Measurements from ENCODE around the gene MRPL1.

The MRPL1 gene

GRCh38 chr4:77862478-77863216, at the start of gene MRPL1:
MRPL1 (plus strand) TSS chr4:77862830; CDS start chr4:77862849, 19 bp downstream.
- TF ChIP-seq CTCF (conservative IDR thresholded peaks at IDR 0.05; ENCODE audit: low read depth, low read length) = 0 out of 2 replicates have a peak, but pooled peaks have one; percentile 12
- Histone ChIP-seq H2AFZ (ENCODE audit: low read depth) (peak within 1 kb of the TSS; percentile 94), H3K4me2 (peak within 1 kb of the TSS; percentile 74), H4K20me1 (ENCODE audit: insufficient read depth) (no peaks in the 10 kb centered on the region), H3K27me3 (ENCODE audit: insufficient read depth, low read depth) (no peaks in the 10 kb centered on the region), H3K4me1 (ENCODE audit: low read depth, poor library complexity, severe bottlenecking) (peaks cover 16% of the 10 kb centered on the region), H3K36me3 (ENCODE audit: insufficient read depth) (no peaks in the 10 kb centered on the region), H3K4me3 (IDR thresholded peaks at IDR 0.05; ENCODE audit: insufficient read depth, low read depth, low read length) (peak within 1 kb of the TSS; percentile 26), H3K27ac (peak within 1 kb of the TSS; percentile 93), H3K9ac (peak within 1 kb of the TSS; percentile 92), H3K79me2 (ENCODE audit: insufficient read depth, low read depth) (peaks cover 50% of the 10 kb centered on the region)

GRCh38 chr4:77815636-77816035, 47.0 kb upstream of the MRPL1 start:
- Histone ChIP-seq H3K4me3 (IDR thresholded peaks at IDR 0.05; ENCODE audit: insufficient read depth, low read depth, low read length) (peak overlapping the region; percentile 37), H3K27me3 (ENCODE audit: insufficient read depth, low read depth) (no peaks in the 10 kb centered on the region), H3K27ac (peak overlapping the region; percentile 95), H3K79me2 (ENCODE audit: insufficient read depth, low read depth) (peaks cover 85% of the 10 kb centered on the region), H3K36me3 (ENCODE audit: insufficient read depth) (no peaks in the 10 kb centered on the region), H3K9ac (peak overlapping the region; percentile 88), H3K4me2 (peak overlapping the region; percentile 99), H2AFZ (ENCODE audit: low read depth) (no peak overlapping the region), H3K4me1 (ENCODE audit: low read depth, poor library complexity, severe bottlenecking) (peaks cover 54% of the 10 kb centered on the region), H4K20me1 (ENCODE audit: insufficient read depth) (0 out of 2 replicates have a peak, but pooled peaks cover 8% of the 10 kb centered on the region)
- TF ChIP-seq CTCF (conservative IDR thresholded peaks at IDR 0.05; ENCODE audit: low read depth, low read length) = no peak

- H3K27ac ChIP-seq = peak overlapping the region; percentile 95
- peaks cover 58% of the 10 kb centered on the region for H3K4me1 ChIP-seq (ENCODE audit: low read depth, poor library complexity, severe bottlenecking)
- H3K9ac ChIP-seq = peak overlapping the region; percentile 88
- no peaks in the 10 kb centered on the region for H3K27me3 ChIP-seq (ENCODE audit: insufficient read depth, low read depth)
- no peak overlapping the region for H2AFZ ChIP-seq (ENCODE audit: low read depth)
- peaks cover 76% of the 10 kb centered on the region for H3K79me2 ChIP-seq (ENCODE audit: insufficient read depth, low read depth)
- H3K36me3 ChIP-seq (ENCODE audit: insufficient read depth) = no peaks in the 10 kb centered on the region
- H3K4me3 ChIP-seq (IDR thresholded peaks at IDR 0.05; ENCODE audit: insufficient read depth, low read depth, low read length) = no peak overlapping the region
- peak overlapping the region; percentile 99 for H3K4me2 ChIP-seq
- 0 out of 2 replicates have a peak, but pooled peaks cover 8% of the 10 kb centered on the region for H4K20me1 ChIP-seq (ENCODE audit: insufficient read depth)
- no peak for TF ChIP-seq CTCF (conservative IDR thresholded peaks at IDR 0.05; ENCODE audit: low read depth, low read length)
These were observed 46.1 kb upstream of the MRPL1 start for GRCh38 chr4:77816546-77816945.

GRCh38 chr4:77817304-77818072, 45.1 kb upstream of the MRPL1 start:
- 0 out of 2 replicates have a peak, but pooled peaks cover 4% of the 10 kb centered on the region for H4K20me1 ChIP-seq (ENCODE audit: insufficient read depth)
- peak overlapping the region; percentile 88 for H3K9ac ChIP-seq

More at GRCh38 chr4:77817304-77818072, 45.1 kb upstream of the MRPL1 start:
- Histone ChIP-seq H3K4me3 (IDR thresholded peaks at IDR 0.05; ENCODE audit: insufficient read depth, low read depth, low read length) (no peak overlapping the region), H3K36me3 (ENCODE audit: insufficient read depth) (no peaks in the 10 kb centered on the region), H3K4me2 (peak overlapping the region; percentile 99), H3K27me3 (ENCODE audit: insufficient read depth, low read depth) (no peaks in the 10 kb centered on the region), H3K27ac (peak overlapping the region; percentile 95), H3K4me1 (ENCODE audit: low read depth, poor library complexity, severe bottlenecking) (peaks cover 59% of the 10 kb centered on the region), H2AFZ (ENCODE audit: low read depth) (0 out of 2 replicates have a peak overlapping the region, but pooled peaks have one; percentile 1), H3K79me2 (ENCODE audit: insufficient read depth, low read depth) (peaks cover 76% of the 10 kb centered on the region)
- TF ChIP-seq CTCF (conservative IDR thresholded peaks at IDR 0.05; ENCODE audit: low read depth, low read length) = no peak
